Body of pancreas (tissue), 4 donors: ENCODE results near the gene ASTN2.
A peak's percentile ranks its signal among the peaks of the same experiment; 100 is the strongest.

ENCODE experiments used
- CTCF ChIP-seq, 7 experiments: fragments of 450-650 bp in 4 of 7; fragments of 200-600 bp in 3 of 7; sonication (generic) in 3 of 7; IDR thresholded peaks; one replicate each; pipeline ENCODE4 v1.5.1; 2016 to 2019; ENCODE audit warnings: antibody characterized with exemption in 7 of 7
- POLR2A ChIP-seq, 3 donors: fragments of 450-650 bp; IDR thresholded peaks; one replicate each; pipeline ENCODE4 v1.6.1; 2016; ENCODE audit warnings: antibody characterized with exemption in 3 of 3, mild to moderate bottlenecking in 2 of 3

- no peak for TF ChIP-seq CTCF (IDR thresholded peaks at IDR 0.05)
- peak in 1 of 3 donors; percentile 26 for TF ChIP-seq POLR2A (IDR thresholded peaks at IDR 0.05)
Observed at GRCh38 chr9:116566677-116567488, 848.0 kb downstream of the ASTN2 start.
